K562 (cell line): Measurements from ENCODE around the gene CEP350. TPM values are rescaled to one million over a fixed set of nuclear protein-coding genes. Genes with fewer than 3 reads are reported as not detected.

Experiments used
- ATAC-seq: fragments of 200-7000 bp; cut with Tn5 transposase; 3 replicates; pipeline ENCODE4 v1.9.1; 2020; ENCODE audit warnings: moderate library complexity
- BruUV-seq: library from RNA; stranded (reverse); fragments of 400-500 nt; replicated peaks from 2 replicates; lab custom pipeline; 2021; lab: Mats Ljungman, UMichigan
- CTCF ChIA-PET: fragments of 300-600 bp; formaldehyde crosslinking; extraction: SDS; loops from one replicate; lab custom pipeline; 2021; ENCODE audit warnings: low intra/inter-chr PET ratio; lab: Yijun Ruan, JAX
- POLR2A ChIA-PET: fragments of 300-600, 350-650 bp; sonication (Branson Sonifier 250); formaldehyde crosslinking; extraction: SDS; loops from one replicate; lab custom pipeline; 2021; ENCODE audit warnings: antibody characterized with exemption, inconsistent platforms; lab: Yijun Ruan, JAX
- DNase-seq, 4 experiments: peaks; one replicate each; pipeline versions ENCODE4 v3.0.0 to v3.0.0-alpha.2; 2011 to 2018; ENCODE audit warnings: low spot score in 3 of 4, mixed read lengths in 3 of 4; ENCODE audit errors: extremely low read depth in 1 of 4
- FAIRE-seq: peaks from 2 replicates; lab custom pipeline; 2011; peaks lifted over from hg19 to GRCh38; lab: Jason Lieb, UNC
- H2AFZ ChIP-seq: 2 replicates; pipeline ENCODE4 v1.6.0; 2011; ENCODE audit warnings: low read depth, low read length, control low read depth, inconsistent platforms
- H3K27ac ChIP-seq: fragments of 200-600 bp; 3 replicates; pipeline ENCODE4 v1.8.0; 2011; ENCODE audit warnings: low read depth, mild to moderate bottlenecking, control low read depth, inconsistent platforms, low read length, moderate library complexity, mixed read lengths; ENCODE audit errors: extremely low read depth
- H3K27me3 ChIP-seq, 2 experiments: fragments of 300-600 bp in 1 of 2; 2 replicates in 1 of 2; 3 replicates in 1 of 2; pipeline versions ENCODE4 v1.6.0 to v1.8.0; 2011; ENCODE audit warnings: inconsistent platforms in 2 of 2, low read length in 2 of 2, mild to moderate bottlenecking in 1 of 2, mixed read lengths in 1 of 2, moderate library complexity in 1 of 2; ENCODE audit not compliant: control insufficient read depth in 2 of 2, insufficient read depth in 2 of 2
- H3K36me3 ChIP-seq: fragments of 300-600 bp; 3 replicates; pipeline ENCODE4 v1.8.0; 2011; ENCODE audit warnings: mild to moderate bottlenecking, low read length, inconsistent platforms; ENCODE audit not compliant: control insufficient read depth, insufficient read depth
- H3K4me1 ChIP-seq, 2 experiments: fragments of 200-600 bp in 1 of 2; replicated peaks in 1 of 2; 2 replicates in 1 of 2; 3 replicates in 1 of 2; pipeline versions ENCODE4 v1.5.1 to v1.8.0; 2011; ENCODE audit warnings: inconsistent platforms in 2 of 2, low read length in 2 of 2, mild to moderate bottlenecking in 1 of 2, mixed read lengths in 1 of 2, moderate library complexity in 1 of 2; ENCODE audit not compliant: control insufficient read depth in 2 of 2, insufficient read depth in 2 of 2
- H3K4me2 ChIP-seq: 2 replicates; pipeline ENCODE4 v1.6.1; 2011; ENCODE audit warnings: low read length, control low read depth, inconsistent platforms, mixed read lengths; ENCODE audit not compliant: insufficient read depth
- H3K4me3 ChIP-seq: fragments of 200-600 bp; sonication (generic), shearing (Covaris generic); 2 replicates; pipeline ENCODE4 v1.5.1; 2016; ENCODE audit warnings: control low read depth, inconsistent platforms
- H3K79me2 ChIP-seq: fragments of 200-600 bp; 3 replicates; pipeline ENCODE4 v1.8.0; 2011; ENCODE audit warnings: low read length, inconsistent platforms; ENCODE audit not compliant: control insufficient read depth, insufficient read depth
- H3K9ac ChIP-seq, 2 experiments: 2 replicates each; pipeline versions ENCODE4 v1.6.0 to v1.6.1; 2011; ENCODE audit warnings: low read depth in 2 of 2, low read length in 2 of 2, control low read depth in 1 of 2, inconsistent platforms in 1 of 2, mild to moderate bottlenecking in 1 of 2, mixed read lengths in 1 of 2; ENCODE audit not compliant: insufficient read depth in 1 of 2
- H3K9me1 ChIP-seq: one replicate; pipeline ENCODE4 v1.6.0; 2011; ENCODE audit warnings: inconsistent platforms, mild to moderate bottlenecking, low read length, moderate library complexity; ENCODE audit not compliant: control insufficient read depth, insufficient read depth
- H3K9me3 ChIP-seq: replicated peaks from 2 replicates; pipeline ENCODE4 v1.5.1; 2011; ENCODE audit warnings: low read depth, low read length, inconsistent platforms; ENCODE audit not compliant: control insufficient read depth, insufficient read depth
- H4K20me1 ChIP-seq: replicated peaks from 2 replicates; pipeline ENCODE4 v1.6.1; 2011; ENCODE audit warnings: low read length, inconsistent platforms, mixed read lengths; ENCODE audit not compliant: control insufficient read depth, insufficient read depth
- C11orf30 ChIP-seq: fragments of 450-650 bp; IDR thresholded peaks from 2 replicates; pipeline ENCODE4 v1.6.1; 2016; ENCODE audit warnings: low read depth, mild to moderate bottlenecking
- MAFG ChIP-seq: fragments of 450-650 bp; conservative IDR thresholded peaks from 2 replicates; pipeline ENCODE4 v1.6.1; 2016; ENCODE audit warnings: missing genetic modification characterization, missing compliant biosample characterization
- MAFK ChIP-seq: IDR thresholded peaks from 2 replicates; pipeline ENCODE4 v1.6.1; 2011; ENCODE audit warnings: low read length, improper control_type of control experiment
- ZNF316 ChIP-seq: fragments of 450-650 bp; IDR thresholded peaks from 2 replicates; pipeline ENCODE4 v1.6.1; 2016
- ZNF707 ChIP-seq: fragments of 250-450 bp; sonication (Bioruptor Pico); conservative IDR thresholded peaks from 2 replicates; pipeline ENCODE4 v1.8.0; 2022; ENCODE audit warnings: inconsistent platforms, mild to moderate bottlenecking, moderate library complexity
- WGBS: fragments of 100-300 bp; shearing (Covaris generic); methylation state at CpG from one replicate; pipeline ENCODE4 v1.1.6; 2016; ENCODE audit warnings: low coverage, mixed read lengths; ENCODE audit not compliant: insufficient coverage; ENCODE audit errors: missing lambda C conversion rate; 5-methylcytosine and 5-hydroxymethylcytosine counted together
- in situ Hi-C: fragments of 300-500 bp; cut with MboI; formaldehyde crosslinking; loops from 4 replicates; pipeline ENCODE4 v1.15.0; 2018; ENCODE audit warnings: inconsistent platforms, mixed read lengths
- intact Hi-C: fragments of 100-400 bp; cut with micrococcal nuclease; formaldehyde crosslinking; loops from 2 replicates; pipeline ENCODE4 v1.14.2; 2022
- polyA plus RNA-seq, 8 experiments: library from polyadenylated mRNA; depleted of rRNA in 4 of 8; stranded (reverse) in 5 of 8; unstranded in 3 of 8; fragments of >200 nt; fragmentation: Nextera tagmentation in 2 of 8; fragmentation: Illumina TruSeq in 1 of 8; extraction: Ambion mirVana in 2 of 8; extraction: Trizol in 1 of 8; gene quantifications; 2 replicates each; pipeline versions ENCODE4 v1.2.1 to v1.2.3, GENCODE V29; 2011 to 2014; ENCODE audit warnings: inconsistent platforms in 1 of 8, missing spikeins in 1 of 8
- total RNA-seq, 7 experiments: library from RNA; depleted of rRNA in 6 of 7; stranded (reverse); fragments of >200 nt in 6 of 7; fragmentation: Illumina TruSeq in 2 of 7; extraction: Trizol in 2 of 7; gene quantifications; 2 replicates each; pipeline versions ENCODE4 v1.2.1 to v1.2.3, GENCODE V29; 2011 to 2021; ENCODE audit warnings: low replicate concordance in 1 of 7
- TF ChIP-seq, protein P1 (sequence below), 2 experiments: IDR thresholded peaks in 1 of 2; conservative IDR thresholded peaks in 1 of 2; 2 replicates each; pipeline ENCODE4 v1.6.1; 2016; ENCODE audit warnings: low read depth in 2 of 2, mild to moderate bottlenecking in 1 of 2, missing compliant biosample characterization in 1 of 2, missing genetic modification characterization in 1 of 2, moderate library complexity in 1 of 2
- TF ChIP-seq, protein P2 (sequence below): fragments of 250-450 bp; sonication (Bioruptor Pico); IDR thresholded peaks from 2 replicates; pipeline ENCODE4 v1.6.1; 2021; ENCODE audit warnings: mild to moderate bottlenecking
- TF ChIP-seq, protein P3 (sequence below): fragments of 200-800 bp; sonication (Bioruptor generic); IDR thresholded peaks from 2 replicates; pipeline ENCODE4 v1.6.1; 2017; ENCODE audit warnings: missing genetic modification characterization, missing compliant biosample characterization

The CEP350 gene
- total and polyA plus RNA-seq, 9 of the 15 experiments (the other 6 are each of a cell fraction or from before 2014, with no cell fraction given) = 8.3 to 64.3 (median 28.0) TPM

DNA sequence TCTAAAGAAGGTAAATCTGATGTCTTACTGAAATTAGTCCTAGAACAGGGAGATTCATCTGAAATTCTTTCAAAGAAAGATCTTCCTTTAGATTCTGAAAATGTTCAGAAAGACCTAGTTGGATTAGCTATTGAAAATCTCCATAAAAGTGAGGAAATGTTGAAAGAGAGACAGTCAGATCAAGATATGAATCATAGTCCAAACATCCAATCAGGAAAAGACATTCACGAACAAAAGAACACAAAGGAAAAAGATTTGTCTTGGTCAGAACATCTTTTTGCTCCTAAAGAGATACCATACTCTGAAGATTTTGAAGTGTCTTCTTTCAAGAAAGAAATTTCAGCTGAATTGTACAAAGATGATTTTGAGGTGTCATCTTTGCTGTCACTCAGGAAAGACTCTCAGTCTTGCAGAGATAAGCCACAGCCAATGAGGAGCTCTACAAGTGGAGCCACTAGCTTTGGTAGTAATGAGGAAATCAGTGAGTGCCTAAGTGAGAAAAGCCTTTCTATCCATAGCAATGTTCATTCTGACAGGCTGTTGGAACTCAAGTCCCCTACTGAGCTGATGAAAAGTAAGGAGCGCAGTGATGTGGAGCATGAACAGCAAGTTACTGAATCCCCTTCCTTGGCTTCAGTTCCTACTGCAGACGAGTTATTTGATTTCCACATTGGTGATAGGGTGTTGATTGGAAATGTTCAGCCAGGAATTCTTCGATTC, 138.5 kb downstream of the CEP350 start (continued):
- TF ChIP-seq, protein P1, sequence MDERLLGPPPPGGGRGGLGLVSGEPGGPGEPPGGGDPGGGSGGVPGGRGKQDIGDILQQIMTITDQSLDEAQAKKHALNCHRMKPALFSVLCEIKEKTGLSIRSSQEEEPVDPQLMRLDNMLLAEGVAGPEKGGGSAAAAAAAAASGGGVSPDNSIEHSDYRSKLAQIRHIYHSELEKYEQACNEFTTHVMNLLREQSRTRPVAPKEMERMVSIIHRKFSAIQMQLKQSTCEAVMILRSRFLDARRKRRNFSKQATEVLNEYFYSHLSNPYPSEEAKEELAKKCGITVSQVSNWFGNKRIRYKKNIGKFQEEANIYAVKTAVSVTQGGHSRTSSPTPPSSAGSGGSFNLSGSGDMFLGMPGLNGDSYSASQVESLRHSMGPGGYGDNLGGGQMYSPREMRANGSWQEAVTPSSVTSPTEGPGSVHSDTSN (CRISPR knock-in tag; IDR thresholded peaks at IDR 0.05; ENCODE audit: low read depth) = no peak
- TF ChIP-seq, protein P1 (tag; conservative IDR thresholded peaks at IDR 0.05; ENCODE audit: low read depth) = peak; percentile 79
- no peak for TF ChIP-seq ZNF707 (CRISPR knock-in tag)
- TF ChIP-seq, protein P2, sequence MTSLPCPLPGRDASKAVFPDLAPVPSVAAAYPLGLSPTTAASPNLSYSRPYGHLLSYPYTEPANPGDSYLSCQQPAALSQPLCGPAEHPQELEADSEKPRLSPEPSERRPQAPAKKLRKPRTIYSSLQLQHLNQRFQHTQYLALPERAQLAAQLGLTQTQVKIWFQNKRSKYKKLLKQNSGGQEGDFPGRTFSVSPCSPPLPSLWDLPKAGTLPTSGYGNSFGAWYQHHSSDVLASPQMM (CRISPR knock-in tag) = no peak

DNA sequence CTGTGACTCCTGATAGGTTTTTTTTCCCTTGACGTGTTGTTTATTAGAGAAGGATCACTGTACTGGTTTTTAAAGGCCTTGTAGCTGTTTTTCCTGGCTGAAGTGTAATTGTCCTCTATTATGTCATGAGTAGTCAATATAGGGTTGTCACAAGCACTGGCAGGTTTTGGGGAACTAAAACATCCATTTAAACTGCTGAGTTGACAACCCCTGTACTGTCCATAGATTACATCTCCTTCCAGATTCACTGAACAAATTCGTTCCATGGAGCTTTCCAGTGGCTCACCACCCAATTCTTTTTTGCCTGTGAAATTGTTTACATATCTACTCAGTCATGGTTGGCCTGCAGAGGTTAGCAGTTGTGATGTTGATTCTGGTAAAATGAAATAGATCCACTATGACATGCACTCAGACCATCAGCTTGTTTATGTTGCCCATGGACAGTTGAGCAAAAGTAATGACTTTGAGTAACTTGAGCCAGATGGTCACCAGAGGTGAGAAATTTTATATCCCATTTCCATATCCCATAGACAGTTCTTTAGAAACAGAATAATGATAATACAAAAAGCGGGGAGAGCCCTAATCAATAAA, 140.2 kb downstream of the CEP350 start:
- BruUV-seq = no TSS peak
- H3K4me3 ChIP-seq = no peak overlapping the region
- no peak overlapping the region for H3K9ac ChIP-seq
- FAIRE-seq = no peak
- CTCF ChIA-PET = no interaction called here
- no peak overlapping the region for H2AFZ ChIP-seq
- DNase-seq = no peak
- H4K20me1 ChIP-seq = no peaks in the 10 kb centered on the region
- H3K36me3 ChIP-seq = peaks cover 85% of the 10 kb centered on the region
- H3K4me2 ChIP-seq = no peak overlapping the region
- H3K27ac ChIP-seq = no peak overlapping the region
- H3K27me3 ChIP-seq = no peaks in the 10 kb centered on the region
- 88% methylated on average over 3 of the region's 3 CpGs for WGBS
- no peaks in the 10 kb centered on the region for H3K79me2 ChIP-seq
- ATAC-seq = no peak
- H3K4me1 ChIP-seq = no peaks in the 10 kb centered on the region
- no peaks in the 10 kb centered on the region for H3K9me3 ChIP-seq
- intact Hi-C loops (no loop called here), in situ Hi-C loops (no loop called here)
- TF ChIP-seq C11orf30 (peak; percentile 65), MAFG (tag) (peak; percentile 39), ZNF316 (peak; percentile 71), MAFK (peak; percentile 15; the same call in 1 of the 2 replicates)
- TF ChIP-seq, protein P3, sequence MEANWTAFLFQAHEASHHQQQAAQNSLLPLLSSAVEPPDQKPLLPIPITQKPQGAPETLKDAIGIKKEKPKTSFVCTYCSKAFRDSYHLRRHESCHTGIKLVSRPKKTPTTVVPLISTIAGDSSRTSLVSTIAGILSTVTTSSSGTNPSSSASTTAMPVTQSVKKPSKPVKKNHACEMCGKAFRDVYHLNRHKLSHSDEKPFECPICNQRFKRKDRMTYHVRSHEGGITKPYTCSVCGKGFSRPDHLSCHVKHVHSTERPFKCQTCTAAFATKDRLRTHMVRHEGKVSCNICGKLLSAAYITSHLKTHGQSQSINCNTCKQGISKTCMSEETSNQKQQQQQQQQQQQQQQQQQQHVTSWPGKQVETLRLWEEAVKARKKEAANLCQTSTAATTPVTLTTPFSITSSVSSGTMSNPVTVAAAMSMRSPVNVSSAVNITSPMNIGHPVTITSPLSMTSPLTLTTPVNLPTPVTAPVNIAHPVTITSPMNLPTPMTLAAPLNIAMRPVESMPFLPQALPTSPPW (CRISPR knock-in tag) = no peak
- no peaks in the 10 kb centered on the region for H3K9me1 ChIP-seq
- POLR2A ChIA-PET = interaction anchor here (0.5 kb wide), 1 partner anchor 19 kb away, joined by 4 read pairs; no protein-coding TSS in a partner anchor
